ENCODE data around the gene TPX2. TPM values are rescaled to one million over a fixed set of nuclear protein-coding genes. Genes with fewer than 3 reads are reported as not detected.

The TPX2 gene
- total and polyA plus RNA-seq, 10 of the 15 experiments (the other 5 are each of a cell fraction or from before 2014, with no cell fraction given) = 29.7 to 144 (median 89.0) TPM

- 3% methylated on average over 7 of the region's 7 CpGs for WGBS (ENCODE audit: insufficient coverage, insufficient replicate concordance, low lambda C conversion rate, missing lambda C conversion rate)
- in situ Hi-C loops (cut with MboI) (loop anchor here (5.0 kb wide), 1 partner anchor 58 kb away; no protein-coding TSS in a partner anchor), intact Hi-C loops (cut with micrococcal nuclease; ENCODE audit: unreplicated experiment) (loop anchor here (5.0 kb wide), 2 partner anchors 158 to 203 kb away; no protein-coding TSS in a partner anchor)
- Histone ChIP-seq H3K79me2 (ENCODE audit: control insufficient read depth, insufficient read depth, low read length) (peaks cover 70% of the 10 kb centered on the region), H3K36me3 (ENCODE audit: control insufficient read depth in 2 of 2, insufficient read depth in 2 of 2, low read length in 1 of 2) (peaks cover 0 to 4% of the 10 kb centered on the region in 2 experiments; a peak in 1 of 4 replicates), H3K27ac (ENCODE audit: control insufficient read depth, insufficient read depth) (peak overlapping the region; percentile 93), H3K4me1 (ENCODE audit: control insufficient read depth, insufficient read depth, low read length) (peaks cover 29% of the 10 kb centered on the region), H2AFZ (ENCODE audit: control insufficient read depth, low read depth, low read length) (no peak overlapping the region), H3K9ac (ENCODE audit: control insufficient read depth, insufficient read depth, low read length) (peak overlapping the region; percentile 74), H3K9me3 (replicated peaks; ENCODE audit: control insufficient read depth, insufficient read depth, low read length) (no peaks in the 10 kb centered on the region), H3K4me2 (ENCODE audit: control insufficient read depth, insufficient read depth) (peak overlapping the region; percentile 85), H4K20me1 (ENCODE audit: control insufficient read depth, insufficient read depth) (no peaks in the 10 kb centered on the region), H3K4me3 (peak overlapping the region; percentile 77), H3K27me3 (replicated peaks in 1 of 2; ENCODE audit: control insufficient read depth in 2 of 2, insufficient read depth in 2 of 2, low read length in 1 of 2) (no peaks in the 10 kb centered on the region)
- DNase-seq (ENCODE audit: low read depth, low spot score) = no peak
- no TSS peak for BruUV-seq (replicated peaks)
- SMC1A ChIA-PET (ENCODE audit: uncharacterized antibody, unreplicated experiment) = interaction anchor here (1.0 to 10.6 kb wide), 14 partner anchors 9 to 109 kb away, joined by 3 to 321 read pairs (median 8); no protein-coding TSS in a partner anchor
- peak; percentile 6 for ATAC-seq
- RAD21 ChIA-PET (ENCODE audit: unreplicated experiment) = interaction anchor here (0.8 to 8.8 kb wide), 14 partner anchors 9 to 109 kb away, joined by 3 to 428 read pairs (median 6); no protein-coding TSS in a partner anchor
- FAIRE-seq = no peak
- CTCF ChIA-PET = interaction anchor here (0.6 to 12.7 kb wide), 11 partner anchors 19 to 158 kb away, joined by 3 to 531 read pairs (median 15); no protein-coding TSS in a partner anchor
- POLR2A ChIA-PET = interaction anchor here (0.6 to 6.1 kb wide), 11 partner anchors 9 to 945 kb away, joined by 3 to 72 read pairs (median 6); partner anchors contain the start of gene TPX2
- TF ChIP-seq MEF2B (IDR thresholded peaks at IDR 0.05; ENCODE audit: partially characterized antibody, poor library complexity, severe bottlenecking) (no peak), IRF5 (IDR thresholded peaks at IDR 0.05; ENCODE audit: borderline replicate concordance) (no peak), MXI1 (IDR thresholded peaks at IDR 0.05; ENCODE audit: low read depth, low read length) (no peak; the same call in 1 of the 2 replicates), BRCA1 (IDR thresholded peaks at IDR 0.05; ENCODE audit: low read depth, low read length) (no peak), PKNOX1 (IDR thresholded peaks at IDR 0.05) (no peak), EZH2 (IDR thresholded peaks at IDR 0.05; ENCODE audit: borderline replicate concordance, control insufficient read depth, low read depth, low read length) (no peak), PML (IDR thresholded peaks at IDR 0.05; ENCODE audit: low read length) (no peak), MLLT1 (IDR thresholded peaks at IDR 0.05) (no peak), CREB1 (IDR thresholded peaks at IDR 0.05; ENCODE audit: low read depth) (no peak), E2F8 (IDR thresholded peaks at IDR 0.05; ENCODE audit: low read depth, partially characterized antibody) (no peak), ATF7 (IDR thresholded peaks at IDR 0.05; ENCODE audit: low read depth) (no peak), CHD2 (IDR thresholded peaks at IDR 0.05; ENCODE audit: borderline replicate concordance, low read depth, low read length) (0 out of 2 replicates have a peak, but pooled peaks have one; percentile 31), SMAD1 (IDR thresholded peaks at IDR 0.05; ENCODE audit: low read depth, partially characterized antibody) (no peak), TCF7 (IDR thresholded peaks at IDR 0.05; ENCODE audit: borderline replicate concordance) (no peak), RFX5 (IDR thresholded peaks at IDR 0.05; ENCODE audit: low read depth, low read length) (no peak)
Observed at GRCh38 chr20:31720486-31721407, 18.3 kb upstream of the TPX2 start.
